Measurements from ENCODE around the gene CNOT2.

The CNOT2 gene

DNA sequence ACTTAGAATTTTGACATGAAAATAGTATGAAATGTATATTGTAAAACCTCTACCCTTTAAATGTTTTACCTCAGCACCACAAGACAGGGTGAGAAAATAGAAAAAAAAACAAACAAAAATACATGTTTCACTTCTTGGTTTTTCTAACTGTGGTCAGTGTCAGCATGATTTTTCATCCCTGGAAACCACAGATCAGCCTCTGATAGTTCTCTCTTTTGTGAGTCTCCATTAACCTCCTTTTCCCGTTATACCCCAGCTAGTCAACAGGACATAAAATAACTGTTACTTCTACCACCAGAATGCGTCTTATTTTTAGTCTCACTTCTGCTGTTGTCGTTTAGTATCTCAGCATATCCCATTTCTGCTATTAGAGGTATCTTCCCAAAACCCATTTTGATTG lies 74.5 kb downstream of the CNOT2 start:
- H3K4me3 ChIP-seq: no peak overlapping the region
- H3K27ac ChIP-seq: no peak overlapping the region
- no peak for DNase-seq (ENCODE audit: low spot score)
- no peak for TF ChIP-seq CTCF (IDR thresholded peaks at IDR 0.05)

DNA sequence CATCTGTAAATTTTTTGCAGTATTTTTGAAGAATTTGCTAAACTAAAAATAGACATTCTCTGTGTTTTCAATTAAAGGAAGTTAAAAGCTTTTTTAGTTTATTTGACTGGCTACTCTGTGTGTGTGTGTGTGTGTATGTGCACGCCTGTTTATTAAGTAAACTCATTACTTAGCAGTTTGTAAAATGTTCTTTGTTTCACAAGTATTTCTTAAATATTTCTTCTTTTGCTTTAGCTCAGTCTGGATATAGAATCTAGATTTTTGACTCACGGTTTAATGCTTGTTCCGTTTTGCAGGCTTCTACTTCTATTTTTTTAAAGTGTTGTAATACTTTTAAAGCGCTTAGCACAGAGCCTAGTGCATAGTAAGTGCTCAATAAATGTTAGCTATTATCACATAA lies 76.4 kb downstream of the CNOT2 start:
- H3K4me3 ChIP-seq: no peak overlapping the region
- no peak for DNase-seq (ENCODE audit: low spot score)
- no peak overlapping the region for H3K27ac ChIP-seq
- TF ChIP-seq CTCF (IDR thresholded peaks at IDR 0.05): no peak

DNA sequence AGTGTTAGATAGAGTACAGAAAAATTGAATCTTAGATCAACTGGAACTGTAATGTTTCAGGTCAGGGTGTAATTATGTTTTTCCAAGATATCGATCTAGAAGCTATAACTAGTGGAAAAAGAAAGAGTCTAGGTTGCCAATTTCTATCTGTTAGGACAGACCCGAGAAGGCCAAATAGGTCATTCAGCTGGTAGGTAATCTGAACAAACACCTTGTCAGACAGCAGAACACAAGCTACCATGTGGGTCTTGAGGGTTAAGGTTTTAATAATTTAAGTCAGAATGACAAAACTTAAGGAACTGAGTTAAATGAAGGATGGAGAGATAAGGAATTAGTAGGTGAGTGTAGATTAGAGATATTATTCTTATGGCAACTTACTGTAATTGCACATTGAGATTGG lies 78.0 kb downstream of the CNOT2 start:
- no peak for TF ChIP-seq CTCF (IDR thresholded peaks at IDR 0.05)
- DNase-seq (ENCODE audit: low spot score): no peak

DNA sequence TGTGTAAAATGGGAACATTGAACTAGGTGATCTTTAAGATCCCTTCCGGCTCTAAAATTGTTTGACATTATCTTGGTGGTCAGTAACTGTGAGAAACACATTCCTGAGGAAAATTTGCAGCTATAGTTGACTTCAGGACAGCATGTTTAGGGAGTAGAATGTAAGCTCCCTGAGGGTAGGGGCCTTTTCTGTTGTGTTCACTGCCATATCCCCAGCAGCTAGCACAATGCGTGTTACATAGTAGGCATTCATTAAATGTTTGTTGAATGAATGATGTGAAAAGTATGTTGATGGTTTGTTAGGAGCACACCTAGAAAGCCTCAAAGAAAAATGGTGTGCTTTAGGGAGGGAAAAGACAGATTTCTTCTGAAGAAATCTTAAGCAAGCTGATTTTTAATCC lies 84.3 kb downstream of the CNOT2 start:
- DNase-seq (ENCODE audit: low spot score): no peak
- no peak for TF ChIP-seq CTCF (IDR thresholded peaks at IDR 0.05)
- Histone ChIP-seq H3K27ac (no peak overlapping the region), H3K4me3 (no peak overlapping the region)

More for the DNA sequence above, 78.0 kb downstream of the CNOT2 start:
- Histone ChIP-seq H3K4me3 (no peak overlapping the region), H3K27ac (no peak overlapping the region)

GRCh38 chr12:70329728-70330127 lies 86.5 kb downstream of the CNOT2 start:
- DNase-seq (ENCODE audit: low spot score): no peak
- Histone ChIP-seq H3K4me3 (no peak overlapping the region), H3K27ac (no peak overlapping the region)
- TF ChIP-seq CTCF (IDR thresholded peaks at IDR 0.05): no peak

DNA sequence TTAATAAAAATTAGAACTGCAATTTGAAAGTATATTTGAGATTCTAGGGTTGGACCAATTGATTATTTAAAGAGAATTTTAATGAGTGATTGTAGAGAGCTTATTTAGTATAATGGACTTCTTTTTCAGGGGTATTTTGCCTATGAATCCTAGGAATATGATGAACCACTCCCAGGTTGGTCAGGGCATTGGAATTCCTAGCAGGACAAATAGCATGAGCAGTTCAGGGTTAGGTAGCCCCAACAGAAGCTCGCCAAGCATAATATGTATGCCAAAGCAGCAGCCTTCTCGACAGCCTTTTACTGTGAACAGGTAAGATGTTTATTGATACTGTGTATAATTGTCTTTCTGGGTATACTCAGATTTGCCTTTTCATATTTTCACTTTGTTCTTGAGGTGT lies 86.9 kb downstream of the CNOT2 start:
- Histone ChIP-seq H3K27ac (no peak overlapping the region), H3K4me3 (no peak overlapping the region)
- no peak for DNase-seq (ENCODE audit: low spot score)
- no peak for TF ChIP-seq CTCF (IDR thresholded peaks at IDR 0.05)

GRCh38 chr12:70332236-70332635 lies 89.0 kb downstream of the CNOT2 start:
- Histone ChIP-seq H3K27ac (no peak overlapping the region), H3K4me3 (no peak overlapping the region)
- DNase-seq (ENCODE audit: low spot score): no peak
- no peak for TF ChIP-seq CTCF (IDR thresholded peaks at IDR 0.05)

Measured in coronary artery (tissue), 2 donors.